ENCODE measurements around the gene PIK3CB.
"Not testable (repeated sequence)": the region's sequence is repeated elsewhere in the genome, so short reads cannot be mapped to it uniquely, and the experiment has no call there.

The PIK3CB gene

GRCh38 chr3:138846824-138847223, 12.1 kb upstream of the PIK3CB start:
- not testable (repeated sequence) for DNase-seq (ENCODE audit: low spot score)

GRCh38 chr3:138846262-138846791, 11.6 kb upstream of the PIK3CB start:
- no peak for DNase-seq (ENCODE audit: low spot score)

GRCh38 chr3:138845771-138846173, 11.0 kb upstream of the PIK3CB start:
- no peak for DNase-seq (ENCODE audit: low spot score)

GRCh38 chr3:138845181-138845601, 10.5 kb upstream of the PIK3CB start:
- DNase-seq (ENCODE audit: low spot score) = no peak

DNA sequence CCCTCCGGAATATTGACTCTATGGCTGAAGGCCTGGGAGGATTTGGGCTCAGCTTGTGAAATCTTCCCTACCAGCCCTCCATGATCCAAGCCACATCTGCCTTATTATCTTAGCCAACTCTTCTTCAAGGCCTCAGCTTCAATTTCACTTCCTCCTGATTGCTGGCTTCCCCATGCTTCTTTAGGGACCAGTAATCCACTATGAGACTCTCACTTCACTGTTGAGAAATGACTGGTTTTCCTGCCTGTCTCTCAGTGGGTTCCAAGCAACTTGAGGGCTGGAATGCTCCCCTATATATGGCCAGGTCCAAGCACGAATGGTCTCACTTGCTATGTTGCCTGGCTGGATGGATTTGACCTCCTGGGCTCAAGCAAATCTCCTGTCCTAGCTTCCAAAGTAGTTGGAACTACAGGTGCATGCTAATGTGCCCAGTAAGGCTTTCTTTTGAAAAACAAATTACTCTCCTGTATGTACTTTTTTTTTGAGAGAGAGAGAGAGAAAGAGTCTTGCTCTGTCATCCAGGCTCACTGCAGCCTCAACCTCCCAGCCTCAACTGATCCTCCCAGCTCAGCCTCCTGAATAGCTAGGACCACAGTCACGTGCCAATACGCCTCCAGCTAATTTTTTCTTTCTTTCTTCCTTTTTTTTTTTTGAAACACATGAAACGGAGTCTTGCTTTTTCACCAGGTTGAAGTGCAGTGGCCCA, 7.9 kb upstream of the PIK3CB start:
- DNase-seq (ENCODE audit: low spot score) = no peak

GRCh38 chr3:138838385-138838784, 3.7 kb upstream of the PIK3CB start:
- DNase-seq (ENCODE audit: low spot score) = not testable (repeated sequence)

- not testable (repeated sequence) for DNase-seq (ENCODE audit: low spot score)
These were observed 1.1 kb upstream of the PIK3CB start for GRCh38 chr3:138835846-138836245.

- DNase-seq (ENCODE audit: low spot score) = no peak
These were observed 649 bp upstream of the PIK3CB start for GRCh38 chr3:138835397-138835757.

DNA sequence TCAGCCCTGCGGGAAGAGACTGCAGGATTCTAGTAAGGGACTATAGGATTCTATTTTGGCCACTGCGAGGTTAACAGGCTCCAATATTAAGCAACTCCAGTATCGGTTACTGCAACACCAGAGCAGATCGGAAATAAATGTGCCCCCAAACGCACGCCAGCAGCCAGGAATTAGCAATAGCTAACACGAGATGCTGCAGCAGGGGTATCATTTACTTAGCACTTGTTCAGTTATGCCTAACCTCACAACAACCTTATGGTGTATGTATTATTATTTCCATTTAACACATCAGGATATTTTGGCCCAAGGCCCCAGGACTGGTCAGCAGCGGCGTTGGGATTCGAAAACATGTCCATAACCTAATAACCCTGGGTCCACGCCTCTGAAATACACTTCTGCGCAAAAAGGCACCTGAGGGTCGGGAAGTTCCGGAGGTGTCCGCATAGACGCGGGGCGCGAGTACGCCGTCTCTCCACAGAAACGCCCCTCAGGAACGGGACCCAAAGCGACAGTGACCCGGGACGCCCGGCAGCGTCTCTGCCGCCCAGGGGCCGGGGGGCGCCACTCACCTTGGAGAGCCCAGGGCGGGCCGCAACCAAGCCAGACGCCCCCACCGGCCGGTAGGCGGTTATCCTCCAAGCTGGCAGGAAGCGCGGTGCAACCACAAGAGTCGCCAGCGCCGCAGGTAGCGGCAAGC, 681 bp downstream of the PIK3CB start:
- DNase-seq (ENCODE audit: low spot score) = peak; percentile 71

DNA sequence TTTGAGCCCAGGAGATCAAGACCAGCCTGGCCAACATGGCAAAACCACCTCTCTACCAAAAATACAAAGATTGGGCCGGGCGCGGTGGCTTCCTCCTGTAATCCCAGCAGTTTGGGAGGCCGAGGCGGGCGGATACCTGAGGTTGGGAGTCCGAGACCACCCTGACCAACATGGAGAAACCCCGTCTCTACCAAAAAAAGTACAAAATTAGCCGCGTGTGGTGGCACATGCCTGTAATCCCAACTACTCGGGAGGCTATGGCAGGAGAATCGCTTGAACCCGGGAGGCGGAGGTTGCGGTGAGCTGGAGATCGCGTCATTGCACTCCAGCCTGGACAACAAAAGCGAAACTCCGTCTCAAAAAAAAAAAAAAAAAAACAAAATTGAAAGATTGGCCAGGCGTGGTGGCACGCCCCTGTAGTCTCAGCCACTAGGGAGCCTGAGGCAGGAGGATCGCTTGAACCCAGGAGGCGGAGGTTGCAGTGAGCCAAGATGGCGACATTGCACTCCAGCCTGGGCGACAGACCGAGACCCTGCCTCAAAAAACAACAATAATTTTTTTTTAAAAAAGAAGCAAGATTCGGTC, 2.2 kb downstream of the PIK3CB start:
- not testable (repeated sequence) for DNase-seq (ENCODE audit: low spot score)

- DNase-seq (ENCODE audit: low spot score) = no peak
These were observed 4.7 kb downstream of the PIK3CB start for GRCh38 chr3:138829886-138830510.

- DNase-seq (ENCODE audit: low spot score) = no peak
These were observed 5.6 kb downstream of the PIK3CB start for GRCh38 chr3:138829097-138829496.

DNA sequence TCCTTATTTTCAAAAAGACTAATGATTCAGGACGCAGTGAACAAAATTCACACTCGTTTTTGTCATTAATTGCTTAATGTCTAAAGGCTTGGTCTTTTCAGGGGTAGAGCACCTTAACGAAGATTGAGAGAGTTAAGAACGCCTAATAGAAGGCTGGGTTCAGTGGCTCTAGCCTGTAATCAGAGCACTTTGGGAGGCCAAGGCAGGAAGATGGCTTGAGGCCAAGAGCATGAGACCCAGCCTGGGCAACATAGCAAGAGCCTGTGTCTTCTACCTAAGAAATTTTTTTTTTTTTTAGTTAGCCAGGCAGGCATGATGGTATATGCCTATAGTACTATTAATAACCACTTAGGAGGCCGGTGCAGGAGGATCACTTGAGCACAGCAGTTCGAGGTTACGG, 7.5 kb downstream of the PIK3CB start:
- no peak for DNase-seq (ENCODE audit: low spot score)

- no peak for DNase-seq (ENCODE audit: low spot score)
These were observed 9.4 kb downstream of the PIK3CB start for GRCh38 chr3:138825336-138825735.

- DNase-seq (ENCODE audit: low spot score) = no peak
These were observed 10.6 kb downstream of the PIK3CB start for GRCh38 chr3:138824114-138824506.

GRCh38 chr3:138820379-138820778, 14.3 kb downstream of the PIK3CB start:
- not testable (repeated sequence) for DNase-seq (ENCODE audit: low spot score)

DNA sequence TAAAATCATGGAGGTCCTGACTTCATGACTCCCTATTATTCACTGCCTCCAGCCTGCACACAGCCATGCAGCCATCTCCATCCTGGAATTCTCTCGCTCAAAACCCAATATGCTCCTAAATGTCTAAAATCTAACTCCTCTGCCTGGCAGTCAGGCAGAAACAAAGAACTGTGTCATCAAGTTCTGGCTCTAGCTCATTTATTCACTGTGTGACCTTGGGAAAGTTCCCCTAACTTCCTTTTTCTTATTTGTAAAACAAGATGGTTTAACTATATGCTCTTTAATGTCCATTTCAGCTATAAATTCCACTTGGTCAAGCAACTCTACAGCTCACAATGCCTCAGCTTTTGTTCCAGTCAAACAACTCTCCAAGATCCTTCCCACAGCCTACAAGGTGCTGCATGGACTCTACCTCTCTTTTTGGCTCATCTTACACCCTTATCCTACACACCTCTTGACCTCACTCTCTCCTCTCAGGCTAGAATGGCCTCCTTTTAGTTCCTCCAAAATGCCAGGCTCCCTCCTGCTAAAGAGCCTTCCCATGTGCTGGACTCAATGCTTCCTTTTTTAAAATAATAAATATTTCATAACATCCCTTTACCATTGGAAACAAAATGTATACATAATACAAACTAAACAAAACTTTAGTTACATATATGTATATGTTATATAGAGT, 16.4 kb downstream of the PIK3CB start:
- no peak for DNase-seq (ENCODE audit: low spot score)

DNA sequence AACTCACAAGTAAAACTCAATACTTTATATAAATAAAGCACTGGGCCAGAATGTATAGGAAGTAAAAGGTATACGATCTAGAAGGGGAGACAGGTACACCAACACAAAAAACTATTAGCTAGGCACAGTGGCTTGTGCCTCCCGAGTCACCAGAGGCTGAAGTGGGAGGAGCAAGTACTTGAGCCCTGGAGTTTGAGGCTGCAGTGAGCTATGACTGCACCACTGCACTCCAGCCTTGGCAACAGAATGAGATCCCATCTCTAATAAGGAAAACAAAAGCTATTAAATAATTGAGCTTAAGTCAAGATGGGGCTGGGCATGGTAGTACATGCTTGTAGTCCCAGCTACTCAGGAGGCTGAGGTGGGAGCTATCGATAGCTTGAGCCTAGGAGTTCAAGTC, 17.0 kb downstream of the PIK3CB start:
- DNase-seq (ENCODE audit: low spot score) = no peak

GRCh38 chr3:138812806-138813205, 21.9 kb downstream of the PIK3CB start:
- no peak for DNase-seq (ENCODE audit: low spot score)

- no peak for DNase-seq (ENCODE audit: low spot score)
These were observed 25.1 kb downstream of the PIK3CB start for GRCh38 chr3:138809500-138810256.

GRCh38 chr3:138806376-138807080, 28.2 kb downstream of the PIK3CB start:
- no peak for DNase-seq (ENCODE audit: low spot score)
